Measurements from ENCODE around the gene KANSL1. TPM values are rescaled to one million over a fixed set of nuclear protein-coding genes. Genes with fewer than 3 reads are reported as not detected.
"Not testable (repeated sequence)": the region's sequence is repeated elsewhere in the genome, so short reads cannot be mapped to it uniquely, and the experiment has no call there.

The KANSL1 gene
- total RNA-seq, 1 donor from 2014 or later = 19.3 TPM

GRCh38 chr17:46117850-46118696 is 75.2 kb downstream of the KANSL1 start:
- DNase-seq (ENCODE audit: low read depth) = no peak

- no peak for DNase-seq (ENCODE audit: low read depth)
Observed at GRCh38 chr17:46117117-46117516, 76.1 kb downstream of the KANSL1 start.

DNA sequence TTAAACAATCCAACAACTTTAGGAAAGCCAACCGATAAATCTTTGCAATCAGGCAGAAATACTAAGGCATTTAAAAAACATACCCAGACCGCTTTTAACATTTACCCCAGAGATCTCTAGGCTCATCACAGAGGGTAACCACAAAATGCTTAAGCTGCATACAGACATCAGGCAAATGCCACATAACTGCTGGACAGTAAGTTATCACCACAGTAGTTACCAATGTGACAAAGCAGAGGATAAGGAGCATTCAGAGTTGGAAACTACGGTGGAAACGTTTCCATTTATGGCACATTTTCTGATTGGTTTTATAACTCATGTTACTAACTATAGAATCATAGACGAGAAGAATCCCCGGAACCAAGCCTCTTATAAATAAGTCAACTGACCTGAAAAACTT is 77.5 kb downstream of the KANSL1 start:
- peak; percentile 64 for DNase-seq (ENCODE audit: low read depth)

- not testable (repeated sequence) for DNase-seq (ENCODE audit: low read depth)
Observed at GRCh38 chr17:46111236-46111635, 82.0 kb downstream of the KANSL1 start.

DNA sequence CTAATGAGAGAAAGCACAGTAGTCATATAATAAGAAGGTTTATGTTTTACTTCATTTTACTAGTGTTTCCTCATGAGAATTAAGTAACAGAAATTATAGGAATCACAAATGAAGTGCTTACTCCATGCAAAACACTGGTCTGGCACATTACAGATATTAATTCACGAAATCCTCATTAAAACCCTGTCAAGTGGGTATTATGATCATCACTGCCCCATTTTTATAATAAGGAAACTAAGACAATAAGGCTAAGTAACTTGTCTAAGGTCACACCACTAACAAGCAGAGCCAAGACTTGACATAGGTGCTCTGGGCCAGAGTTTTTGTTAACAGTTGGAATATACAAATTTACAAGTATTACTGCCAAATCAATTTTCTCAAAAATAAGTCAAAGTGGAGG is 83.0 kb downstream of the KANSL1 start:
- DNase-seq (ENCODE audit: low read depth) = no peak

- peak; percentile 9 for DNase-seq (ENCODE audit: low read depth)
Observed at GRCh38 chr17:46109603-46110189, 83.5 kb downstream of the KANSL1 start.

DNA sequence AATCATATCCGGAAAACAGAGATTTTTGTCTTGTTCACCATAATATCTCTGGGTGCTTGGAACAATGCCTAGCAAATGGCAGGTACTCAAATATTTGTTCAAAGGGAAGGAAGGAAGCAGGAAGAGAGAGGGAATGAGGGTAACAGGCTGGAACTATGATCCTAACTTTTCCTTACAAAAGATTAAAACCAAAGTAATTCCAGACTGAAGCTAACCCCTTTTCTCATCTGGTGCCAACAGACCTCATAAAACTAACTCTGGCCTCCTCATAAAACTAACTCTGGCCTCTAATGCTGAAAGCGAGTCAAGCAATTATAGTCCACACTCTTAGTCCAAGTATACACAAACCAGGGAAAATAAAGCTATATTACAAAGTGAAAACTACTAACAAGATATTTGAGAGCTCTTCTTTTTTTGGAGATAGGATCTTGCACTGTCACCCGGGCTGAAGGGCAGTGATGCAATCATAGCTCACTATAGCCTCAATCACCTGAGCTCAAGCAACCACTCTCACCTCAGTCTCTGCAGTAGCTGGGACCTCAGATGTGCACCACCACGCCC is 84.6 kb downstream of the KANSL1 start:
- no peak for DNase-seq (ENCODE audit: low read depth)

GRCh38 chr17:46108120-46108519 is 85.1 kb downstream of the KANSL1 start:
- DNase-seq (ENCODE audit: low read depth) = no peak

DNA sequence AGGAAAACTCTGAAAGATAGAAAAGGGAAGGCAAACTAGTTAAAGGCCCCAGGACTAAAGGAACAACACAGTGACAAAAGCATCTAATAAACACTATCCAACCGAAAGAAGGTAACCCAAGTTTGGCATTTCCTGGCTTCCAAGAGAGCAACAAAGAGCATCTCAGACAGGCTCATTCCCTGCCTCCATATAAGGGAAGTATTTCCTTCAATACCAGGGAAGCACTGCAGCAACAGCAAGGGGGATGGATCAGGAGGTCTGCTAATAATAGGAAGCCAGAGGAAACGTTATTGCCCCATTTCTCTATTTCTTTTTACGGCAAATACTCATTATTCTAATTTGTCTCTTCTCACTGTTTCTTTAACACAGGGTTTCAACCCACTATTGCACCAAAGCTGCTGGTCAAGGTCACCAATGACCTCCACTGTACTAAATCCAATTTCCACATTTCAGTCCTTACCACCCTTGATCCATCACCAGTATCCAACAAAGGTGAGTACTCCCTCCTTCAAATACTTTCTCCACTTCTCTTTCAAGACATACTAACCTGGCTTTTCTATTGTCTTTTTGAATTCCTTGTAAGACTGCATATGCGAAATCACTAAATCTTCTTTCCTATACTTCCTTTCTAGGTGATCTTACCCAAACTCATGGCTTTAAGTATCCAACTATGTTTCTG is 86.1 kb downstream of the KANSL1 start:
- DNase-seq (ENCODE audit: low read depth) = no peak

DNA sequence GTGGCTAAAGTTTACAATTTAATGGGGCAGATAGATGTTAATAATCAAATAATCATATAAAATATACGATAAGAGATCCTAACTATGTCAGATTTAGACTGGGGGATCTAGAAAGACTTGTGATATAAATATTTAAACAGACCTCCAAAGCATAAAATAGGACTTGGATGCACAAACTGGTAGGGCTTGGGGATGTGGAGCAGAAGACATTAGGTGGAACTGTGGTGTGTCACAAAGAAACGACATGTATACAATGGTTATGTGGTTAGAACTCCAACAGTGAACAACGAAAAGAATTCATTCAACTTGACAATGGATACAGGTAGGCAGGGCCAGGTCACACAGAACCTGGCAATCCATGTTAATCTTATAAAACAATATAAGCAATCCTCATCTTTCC is 90.4 kb downstream of the KANSL1 start:
- not testable (repeated sequence) for DNase-seq (ENCODE audit: low read depth)

DNA sequence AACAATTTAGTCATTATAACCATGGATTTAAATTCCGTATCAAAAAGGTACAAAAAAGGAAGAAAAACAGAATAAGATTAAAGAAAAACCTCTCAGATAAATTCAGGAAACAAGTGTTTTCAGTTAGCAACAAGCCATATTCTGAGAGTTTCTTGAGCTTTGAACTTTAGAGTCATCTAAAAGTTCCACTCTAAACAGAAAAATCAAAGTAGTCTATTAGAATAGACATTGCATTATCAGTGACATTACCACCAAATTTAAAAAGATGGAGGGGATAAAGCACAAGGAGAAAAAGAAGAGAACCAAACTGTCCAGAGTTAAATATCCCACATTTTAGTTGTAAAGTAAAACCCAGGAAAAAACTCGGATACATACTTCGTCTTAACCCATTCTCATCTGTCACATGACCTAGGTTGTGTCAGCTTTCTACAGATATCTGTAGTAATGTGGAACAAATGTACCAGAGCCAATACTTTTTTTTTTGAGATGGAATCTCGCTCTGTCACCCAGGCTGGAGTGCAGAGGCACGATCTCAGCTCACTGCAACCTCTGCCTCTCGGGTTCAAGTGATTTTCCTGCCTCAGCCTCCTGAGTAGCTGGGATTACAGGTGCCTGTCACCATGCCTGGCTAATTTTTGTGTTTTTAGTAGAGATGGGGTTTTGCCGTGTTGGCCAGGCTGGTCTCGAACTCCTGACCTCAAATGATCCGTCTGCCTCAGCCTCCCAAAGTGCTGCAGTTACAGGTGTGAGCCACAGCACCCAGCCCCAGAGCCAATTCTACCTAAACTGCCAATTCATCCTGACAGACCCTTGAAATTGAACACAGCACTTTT is 91.2 kb downstream of the KANSL1 start:
- DNase-seq (ENCODE audit: low read depth) = not testable (repeated sequence)

DNA sequence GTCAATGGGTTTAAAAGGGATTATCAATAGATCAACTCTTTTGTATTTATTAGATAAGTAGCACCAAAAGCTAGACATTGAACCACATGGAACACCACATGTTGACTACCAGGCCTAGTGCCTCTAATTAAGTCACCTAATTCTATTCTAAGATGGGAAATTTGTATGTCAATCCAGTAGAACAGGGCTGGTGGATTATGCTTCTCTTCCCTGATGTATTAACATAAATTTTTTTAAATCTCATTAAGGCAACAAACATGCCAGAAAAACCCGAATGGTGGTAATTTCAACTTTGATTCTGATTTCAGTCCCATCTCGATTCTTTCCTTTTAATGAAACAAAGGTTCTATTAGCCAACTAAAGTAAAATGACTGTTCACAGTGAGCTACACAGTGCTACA is 92.6 kb downstream of the KANSL1 start:
- DNase-seq (ENCODE audit: low read depth) = no peak

DNA sequence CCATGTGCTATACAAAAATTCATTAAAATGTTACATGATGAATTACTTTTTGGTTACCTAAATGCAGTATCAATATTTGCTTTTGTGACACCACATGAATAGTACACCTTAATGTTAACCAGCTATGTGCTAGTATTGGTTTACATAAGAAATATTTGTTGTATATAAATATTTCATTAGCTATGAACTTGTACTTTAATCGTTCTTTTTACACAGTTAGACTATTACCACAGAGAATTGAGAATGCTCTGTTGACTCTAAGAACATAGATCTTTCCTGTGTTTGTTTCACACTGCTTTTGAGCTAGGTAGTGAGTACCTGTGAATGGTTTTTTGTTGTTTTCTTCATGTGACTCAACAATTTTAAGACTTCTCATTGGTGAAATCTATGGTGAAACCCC is 93.4 kb downstream of the KANSL1 start:
- DNase-seq (ENCODE audit: low read depth) = no peak

DNA sequence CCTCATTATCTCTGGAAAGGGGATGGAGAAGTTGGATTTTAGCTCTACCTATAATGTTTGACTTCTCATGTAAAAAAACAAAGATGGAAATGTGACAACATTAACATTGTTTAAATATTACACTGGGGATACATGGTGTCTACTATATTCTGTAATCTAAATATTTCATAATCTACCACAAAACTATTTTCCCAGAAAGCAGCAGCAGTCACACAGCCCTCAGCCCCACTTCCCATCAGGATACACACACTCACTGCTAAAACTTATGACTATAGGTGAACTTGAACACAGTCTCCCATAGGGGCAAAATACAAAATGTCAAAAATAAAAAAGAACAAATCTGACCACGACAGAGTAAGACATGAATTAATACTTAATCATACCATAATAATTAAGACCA is 95.7 kb downstream of the KANSL1 start:
- DNase-seq (ENCODE audit: low read depth) = no peak

- DNase-seq (ENCODE audit: low read depth) = no peak
Observed at GRCh38 chr17:46092991-46093390, 100.2 kb downstream of the KANSL1 start.

DNA sequence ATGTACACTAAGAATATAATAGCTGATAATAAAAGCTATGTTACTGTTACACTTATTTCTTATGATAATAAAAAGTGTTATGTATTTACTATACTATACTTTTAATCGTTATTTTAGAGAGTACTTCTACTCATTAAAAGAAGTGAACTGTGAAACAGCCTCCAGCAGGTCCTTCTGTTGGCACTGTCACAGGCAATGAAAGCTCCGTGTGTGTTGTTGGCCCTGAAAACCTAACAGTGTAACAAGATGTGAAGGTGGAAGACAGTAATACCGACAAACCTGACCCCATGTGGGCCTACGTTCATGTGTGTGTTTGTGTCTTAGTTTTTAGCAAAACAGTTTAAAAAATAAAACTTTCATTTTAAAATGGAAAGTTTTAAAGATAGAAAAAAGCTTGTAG is 102.4 kb downstream of the KANSL1 start:
- no peak for DNase-seq (ENCODE audit: low read depth)

DNA sequence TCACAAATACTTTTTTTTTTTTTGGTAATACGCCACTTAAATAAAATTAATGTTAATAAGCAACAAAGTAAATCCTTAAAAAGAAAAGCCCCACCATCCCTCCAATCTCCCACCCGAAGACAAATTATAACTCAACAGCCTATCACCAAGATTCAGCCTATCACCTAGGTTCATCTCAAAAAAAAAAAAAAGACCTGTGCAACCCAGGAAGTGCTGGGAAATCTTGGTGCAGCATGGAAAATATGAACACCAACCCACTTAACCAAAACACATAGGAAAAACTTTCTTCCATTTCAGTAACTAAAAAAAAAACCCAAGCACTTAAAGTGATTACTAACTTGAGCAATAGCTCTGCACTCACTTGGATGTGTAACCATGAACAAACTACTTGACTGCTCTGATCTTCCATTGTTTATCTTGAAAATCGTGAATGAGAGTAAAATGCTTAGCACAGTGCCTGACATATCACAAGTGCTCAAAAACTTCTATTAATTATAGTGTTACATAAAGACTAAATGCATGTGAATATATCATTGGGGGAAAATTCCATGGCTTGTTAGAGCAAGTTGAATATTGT is 103.8 kb downstream of the KANSL1 start:
- DNase-seq (ENCODE audit: low read depth) = no peak

GRCh38 chr17:46088595-46088994 is 104.6 kb downstream of the KANSL1 start:
- no peak for DNase-seq (ENCODE audit: low read depth)

DNA sequence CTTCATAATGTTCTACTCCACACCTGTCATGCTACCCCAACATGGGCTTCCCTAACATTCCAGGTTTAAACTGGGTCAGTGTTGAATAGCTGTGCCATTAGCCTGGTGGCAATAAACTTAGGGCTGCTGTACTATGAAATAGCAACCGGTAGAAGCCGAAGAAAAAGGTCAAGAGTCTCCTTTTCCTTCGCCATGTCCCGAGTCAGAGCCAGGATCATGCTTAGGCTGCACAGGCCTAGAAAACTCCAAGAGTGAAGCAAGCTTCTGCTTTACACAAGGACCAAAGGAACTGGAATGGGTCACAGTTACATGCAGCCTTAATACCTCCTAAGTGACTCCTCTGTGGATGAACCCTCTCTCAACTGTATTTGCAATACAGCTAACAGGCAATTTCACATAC is 105.4 kb downstream of the KANSL1 start:
- DNase-seq (ENCODE audit: low read depth) = not testable (repeated sequence)

GRCh38 chr17:46086821-46087220 is 106.4 kb downstream of the KANSL1 start:
- no peak for DNase-seq (ENCODE audit: low read depth)

GRCh38 chr17:46085522-46085921 is 107.7 kb downstream of the KANSL1 start:
- peak; percentile 63 for DNase-seq (ENCODE audit: low read depth)
